Measurements from ENCODE around the gene LSM10.

GRCh38 chr1:36391271-36391670 is 6.4 kb downstream of the LSM10 start:
- TF ChIP-seq POLR2A (IDR thresholded peaks at IDR 0.05) (no peak), CTCF (IDR thresholded peaks at IDR 0.05) (no peak)

Measured in heart left ventricle (tissue), 13 donors.